Activated naive CD4-positive, alpha-beta T cell treated with anti-CD3 and anti-CD28 coated beads for 36 hours (primary cell): Measurements from ENCODE around the gene LYPD8. TPM values are rescaled to one million over a fixed set of nuclear protein-coding genes. Genes with fewer than 3 reads are reported as not detected.

ENCODE experiments used
- CTCF ChIA-PET: fragments of 350-600 bp; sonication (Branson Sonifier 250); formaldehyde crosslinking; loops from one replicate; lab custom pipeline; 2021; ENCODE audit warnings: antibody characterized with exemption; lab: Charles Lee
- DNase-seq: peaks from one replicate; pipeline ENCODE4 v3.0.0-alpha.2; 2020
- H3K27ac Mint-ChIP-seq: one replicate; pipeline ENCODE4 v1.8.0; 2021; ENCODE audit warnings: mild to moderate bottlenecking, mixed read lengths
- H3K27me3 Mint-ChIP-seq: one replicate; pipeline ENCODE4 v1.8.0; 2021; ENCODE audit warnings: low read depth, mixed read lengths
- H3K36me3 Mint-ChIP-seq: one replicate; pipeline ENCODE4 v1.8.0; 2021; ENCODE audit warnings: low read depth, mixed read lengths
- H3K4me1 Mint-ChIP-seq: one replicate; pipeline ENCODE4 v1.8.0; 2021; ENCODE audit warnings: low read depth, mixed read lengths
- H3K4me3 Mint-ChIP-seq: one replicate; pipeline ENCODE4 v1.8.0; 2021; ENCODE audit warnings: mild to moderate bottlenecking, moderate library complexity, mixed read lengths
- H3K9me3 Mint-ChIP-seq: one replicate; pipeline ENCODE4 v1.8.0; 2021; ENCODE audit warnings: mixed read lengths
- intact Hi-C: fragments of 100-400 bp; cut with micrococcal nuclease; formaldehyde crosslinking; loops from one replicate; pipeline ENCODE4 v1.15.1; 2023
- total RNA-seq, 2 experiments: library from RNA; stranded (reverse); gene quantifications; one replicate each; pipeline ENCODE4 v1.2.3, GENCODE V29; 2021

The LYPD8 gene
- total RNA-seq, 2 experiments from 2014 or later, result not detected

DNA sequence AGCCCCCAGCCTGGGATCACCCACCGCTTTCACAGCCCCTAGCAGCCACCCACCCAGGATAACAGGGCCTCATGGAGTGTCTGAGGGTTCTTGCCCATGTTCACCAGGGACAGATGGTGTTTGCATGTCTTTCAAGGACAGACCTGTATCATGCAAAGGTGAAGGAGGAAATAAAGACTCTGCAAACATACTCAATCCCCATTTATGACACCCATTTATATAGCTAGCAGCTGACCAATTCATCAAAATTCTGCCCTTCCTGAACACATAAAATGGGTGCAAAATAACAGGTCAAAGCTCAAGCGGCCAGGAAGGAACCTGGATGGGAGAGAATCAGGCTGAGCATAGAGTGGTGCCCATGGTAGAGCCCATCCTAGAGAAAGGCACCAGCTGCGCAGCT is 32.8 kb upstream of the LYPD8 start:
- H3K9me3 Mint-ChIP-seq, result no peaks in the 10 kb centered on the region
- DNase-seq, result no peak
- peaks cover 2% of the 10 kb centered on the region for H3K27me3 Mint-ChIP-seq
- intact Hi-C loops, result no loop called here
- H3K4me3 Mint-ChIP-seq, result no peak overlapping the region
- H3K27ac Mint-ChIP-seq, result no peak overlapping the region
- no peaks in the 10 kb centered on the region for H3K4me1 Mint-ChIP-seq
- CTCF ChIA-PET, result no interaction called here
- no peaks in the 10 kb centered on the region for H3K36me3 Mint-ChIP-seq

DNA sequence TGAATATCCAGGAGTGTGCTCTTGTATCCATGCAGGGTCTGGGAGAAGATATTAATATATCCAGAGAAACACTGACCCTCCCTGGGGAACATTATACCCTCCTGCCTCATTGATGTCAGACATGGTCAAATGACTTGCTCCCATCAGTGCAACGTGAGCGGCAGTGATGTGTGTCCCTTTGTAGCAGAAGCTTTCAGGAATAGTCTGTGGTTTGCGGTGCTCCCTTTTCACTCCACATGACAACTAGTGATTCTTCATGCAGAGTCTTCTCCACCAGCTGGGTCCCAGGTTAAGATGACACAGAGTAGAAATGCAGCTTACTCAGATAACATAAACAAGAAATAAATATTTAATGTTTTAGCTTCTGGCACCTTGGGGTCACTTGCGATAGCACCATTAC is 31.9 kb upstream of the LYPD8 start:
- H3K27me3 Mint-ChIP-seq, result peaks cover 5% of the 10 kb centered on the region
- H3K4me1 Mint-ChIP-seq, result no peaks in the 10 kb centered on the region
- CTCF ChIA-PET, result interaction anchor here (0.8 to 1.8 kb wide), 2 partner anchors 8 to 20 kb away, joined by 3 to 6 read pairs; no protein-coding TSS in a partner anchor
- no peak overlapping the region for H3K27ac Mint-ChIP-seq
- H3K9me3 Mint-ChIP-seq, result no peaks in the 10 kb centered on the region
- H3K4me3 Mint-ChIP-seq, result no peak overlapping the region
- no peaks in the 10 kb centered on the region for H3K36me3 Mint-ChIP-seq
- intact Hi-C loops, result loop anchor here (2.0 kb wide), 1 partner anchor 39 kb away; no protein-coding TSS in a partner anchor
- DNase-seq, result no peak

DNA sequence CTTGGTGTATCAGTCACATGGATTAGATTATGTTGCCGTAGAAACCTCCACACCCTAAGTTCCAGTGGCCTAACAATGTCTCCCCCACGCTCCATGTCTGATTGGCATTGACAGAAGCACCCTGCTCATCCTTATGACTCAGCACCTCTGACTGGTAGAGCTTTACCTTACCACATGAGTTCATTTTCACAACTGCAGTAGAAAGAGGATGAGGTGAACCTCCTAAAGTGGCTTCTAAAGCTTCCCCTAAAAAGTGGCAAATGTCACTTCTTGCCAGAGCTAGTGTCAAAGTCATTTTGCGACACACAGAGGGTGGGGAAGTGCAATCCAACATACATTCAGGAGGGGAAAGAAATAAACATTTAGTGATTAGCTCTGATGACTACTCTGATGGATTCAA is 30.6 kb upstream of the LYPD8 start:
- Mint-ChIP-seq H3K4me3 (no peak overlapping the region), H3K36me3 (no peaks in the 10 kb centered on the region), H3K27ac (no peak overlapping the region), H3K9me3 (no peaks in the 10 kb centered on the region), H3K4me1 (no peaks in the 10 kb centered on the region), H3K27me3 (peaks cover 8% of the 10 kb centered on the region)
- DNase-seq, result no peak
- intact Hi-C loops, result loop anchor here (2.0 kb wide), 1 partner anchor 41 kb away; no protein-coding TSS in a partner anchor
- CTCF ChIA-PET, result interaction anchor here (1.2 to 1.8 kb wide), 3 partner anchors 20 to 104 kb away, joined by 3 to 6 read pairs (median 3); no protein-coding TSS in a partner anchor

DNA sequence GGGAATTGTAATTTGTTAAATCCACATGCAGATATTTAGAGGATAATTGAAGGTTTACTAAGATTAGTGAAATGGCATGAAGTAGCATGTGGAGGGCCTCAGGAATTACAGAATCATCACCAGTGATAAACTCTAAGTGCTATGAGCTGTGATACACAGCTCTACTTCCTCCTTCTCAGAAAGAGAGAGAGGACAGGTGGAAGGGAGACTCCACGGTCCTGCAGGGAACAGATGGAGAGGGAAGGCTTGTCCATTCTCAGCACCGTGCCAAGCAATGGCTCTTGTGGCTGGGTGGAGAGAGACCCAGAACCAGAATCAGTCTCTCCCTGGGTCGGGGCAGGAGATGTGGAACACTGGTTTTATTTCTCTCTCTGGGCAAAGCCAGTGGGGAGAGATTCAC is 27.8 kb upstream of the LYPD8 start:
- no peak for DNase-seq
- Mint-ChIP-seq H3K4me1 (no peaks in the 10 kb centered on the region), H3K27me3 (peaks cover 8% of the 10 kb centered on the region), H3K9me3 (no peaks in the 10 kb centered on the region), H3K36me3 (no peaks in the 10 kb centered on the region), H3K4me3 (no peak overlapping the region), H3K27ac (no peak overlapping the region)
- CTCF ChIA-PET, result no interaction called here
- intact Hi-C loops, result no loop called here

DNA sequence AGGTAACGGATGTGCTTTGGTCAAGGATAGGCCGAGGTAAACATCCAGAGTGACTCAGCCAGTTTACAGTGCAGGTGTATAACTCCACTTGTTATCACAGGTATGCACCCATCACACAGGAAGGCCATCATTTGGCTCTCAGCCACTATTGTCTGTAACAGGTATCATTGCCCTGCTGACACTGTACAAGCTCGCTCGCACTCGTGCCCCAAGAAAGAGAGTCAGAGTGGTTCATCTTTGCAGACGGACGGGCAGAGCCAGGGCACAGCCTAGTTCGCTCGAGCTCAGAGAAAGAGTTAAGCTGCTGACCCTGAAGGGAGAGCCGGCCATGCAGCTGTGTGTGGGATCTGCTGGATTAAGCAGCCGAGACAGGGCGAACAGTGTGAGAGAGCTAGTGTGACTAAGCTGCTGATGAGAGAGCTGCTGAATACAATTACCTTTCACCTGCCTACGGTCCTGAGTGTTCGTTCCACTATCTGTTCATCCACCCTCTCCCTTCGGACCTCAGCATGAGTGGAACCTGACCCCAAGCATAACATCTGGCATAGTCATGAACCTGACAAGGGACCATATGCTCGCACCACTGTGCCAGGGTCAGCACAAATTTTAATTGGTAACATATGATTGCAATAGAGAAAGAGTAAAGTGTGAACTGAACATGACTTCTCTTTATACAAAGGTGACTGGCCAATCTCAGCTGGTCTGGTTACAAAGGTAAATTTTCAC is 27.0 kb upstream of the LYPD8 start:
- H3K4me3 Mint-ChIP-seq, result no peak overlapping the region
- H3K9me3 Mint-ChIP-seq, result no peaks in the 10 kb centered on the region

DNA sequence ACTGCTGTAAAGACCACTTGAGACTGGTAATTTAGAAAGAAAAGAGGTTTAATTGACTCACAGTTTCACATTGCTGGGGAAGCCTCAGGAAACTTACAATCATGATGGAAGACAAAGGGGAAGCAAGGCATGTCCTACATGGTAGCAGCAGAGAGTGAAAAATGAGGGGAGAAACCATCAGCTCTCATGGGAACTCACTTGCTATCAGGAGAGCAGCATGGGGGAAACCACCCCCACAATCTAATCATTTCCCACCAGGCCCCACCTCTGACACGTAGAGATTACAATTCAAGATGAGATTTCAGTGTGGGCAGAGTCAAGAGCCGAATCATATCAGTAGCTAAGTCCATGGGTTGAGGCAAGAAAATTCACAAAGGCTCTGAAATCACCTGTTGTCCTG is 23.8 kb upstream of the LYPD8 start:
- intact Hi-C loops, result no loop called here
- no peaks in the 10 kb centered on the region for H3K4me1 Mint-ChIP-seq
- peaks cover 8% of the 10 kb centered on the region for H3K27me3 Mint-ChIP-seq
- CTCF ChIA-PET, result no interaction called here
- no peaks in the 10 kb centered on the region for H3K36me3 Mint-ChIP-seq
- H3K9me3 Mint-ChIP-seq, result peaks cover 6% of the 10 kb centered on the region
- no peak overlapping the region for H3K4me3 Mint-ChIP-seq
- no peak for DNase-seq
- no peak overlapping the region for H3K27ac Mint-ChIP-seq

More for the DNA sequence above, 27.0 kb upstream of the LYPD8 start:
- H3K27me3 Mint-ChIP-seq, result peaks cover 8% of the 10 kb centered on the region
- no peaks in the 10 kb centered on the region for H3K36me3 Mint-ChIP-seq
- CTCF ChIA-PET, result no interaction called here
- no peak for DNase-seq
- intact Hi-C loops, result no loop called here
- H3K27ac Mint-ChIP-seq, result no peak overlapping the region
- no peaks in the 10 kb centered on the region for H3K4me1 Mint-ChIP-seq

DNA sequence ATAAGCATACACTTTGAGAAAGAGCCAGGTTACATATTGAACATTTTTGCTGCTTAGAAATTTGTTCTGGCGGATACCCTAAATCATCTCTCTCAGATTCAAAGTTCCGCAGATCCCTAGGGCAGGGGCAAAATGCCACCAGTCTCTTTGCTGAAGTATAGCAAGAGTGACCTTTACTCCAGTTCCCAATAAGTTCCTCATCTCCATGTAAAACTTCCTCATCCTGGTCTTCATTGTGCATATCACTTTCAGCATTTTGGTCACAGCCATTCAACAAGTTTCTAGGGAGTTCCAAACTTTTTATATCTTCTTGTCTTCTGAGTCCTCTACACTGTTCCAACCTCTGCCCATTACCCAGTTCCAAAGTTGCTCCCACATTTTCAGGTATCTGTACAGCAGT is 23.3 kb upstream of the LYPD8 start:
- intact Hi-C loops, result no loop called here
- no peaks in the 10 kb centered on the region for H3K36me3 Mint-ChIP-seq
- CTCF ChIA-PET, result no interaction called here
- peaks cover 6% of the 10 kb centered on the region for H3K9me3 Mint-ChIP-seq
- DNase-seq, result no peak
- H3K4me1 Mint-ChIP-seq, result no peaks in the 10 kb centered on the region
- no peak overlapping the region for H3K4me3 Mint-ChIP-seq
- H3K27ac Mint-ChIP-seq, result no peak overlapping the region
- peaks cover 8% of the 10 kb centered on the region for H3K27me3 Mint-ChIP-seq

DNA sequence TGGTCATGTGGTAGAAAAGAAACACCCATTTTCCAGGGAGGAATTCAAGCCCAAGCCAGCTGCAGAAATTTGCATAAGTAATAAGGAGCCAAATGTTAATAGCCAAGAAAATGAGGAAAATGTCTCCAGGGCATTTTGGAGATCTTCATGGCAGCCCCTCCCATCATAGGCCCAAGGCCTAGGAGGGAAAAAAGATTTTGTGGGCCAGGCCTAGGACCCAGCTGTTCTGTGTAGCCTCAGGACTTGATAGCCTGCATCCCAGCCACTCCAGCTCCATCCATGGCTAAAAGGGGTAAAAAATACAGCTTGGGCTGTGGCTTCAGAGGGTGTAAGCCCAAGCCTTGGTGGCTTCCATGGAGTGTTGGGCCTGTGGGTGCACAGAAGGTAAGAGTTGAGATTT is 21.4 kb upstream of the LYPD8 start:
- peaks cover 4% of the 10 kb centered on the region for H3K4me1 Mint-ChIP-seq
- H3K36me3 Mint-ChIP-seq, result no peaks in the 10 kb centered on the region
- CTCF ChIA-PET, result no interaction called here
- peaks cover 6% of the 10 kb centered on the region for H3K9me3 Mint-ChIP-seq
- no peak overlapping the region for H3K27ac Mint-ChIP-seq
- intact Hi-C loops, result no loop called here
- no peak overlapping the region for H3K4me3 Mint-ChIP-seq
- peaks cover 4% of the 10 kb centered on the region for H3K27me3 Mint-ChIP-seq
- DNase-seq, result no peak

DNA sequence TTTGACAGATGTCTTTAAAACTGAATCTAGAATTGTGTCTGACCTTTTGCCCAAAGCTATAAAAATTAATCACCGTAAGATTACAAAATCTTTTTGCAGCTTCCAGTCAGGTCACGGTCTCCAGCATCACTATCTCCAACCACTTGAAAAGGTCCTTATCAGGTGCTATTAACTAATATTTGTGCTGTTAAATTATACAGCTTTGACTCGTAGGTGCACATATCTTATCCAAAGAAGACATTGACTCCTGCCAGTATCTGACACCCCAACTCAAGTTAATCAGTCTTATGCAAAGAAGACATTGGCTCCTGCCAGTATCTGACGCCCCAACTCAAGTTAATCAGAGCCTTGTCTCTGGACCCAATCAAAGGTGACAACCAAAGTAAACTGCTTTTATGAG is 19.9 kb upstream of the LYPD8 start:
- H3K9me3 Mint-ChIP-seq, result peaks cover 6% of the 10 kb centered on the region
- CTCF ChIA-PET, result no interaction called here
- no peak overlapping the region for H3K27ac Mint-ChIP-seq
- intact Hi-C loops, result no loop called here
- H3K4me3 Mint-ChIP-seq, result no peak overlapping the region
- H3K36me3 Mint-ChIP-seq, result no peaks in the 10 kb centered on the region
- H3K4me1 Mint-ChIP-seq, result peaks cover 4% of the 10 kb centered on the region
- peaks cover 6% of the 10 kb centered on the region for H3K27me3 Mint-ChIP-seq
- no peak for DNase-seq

DNA sequence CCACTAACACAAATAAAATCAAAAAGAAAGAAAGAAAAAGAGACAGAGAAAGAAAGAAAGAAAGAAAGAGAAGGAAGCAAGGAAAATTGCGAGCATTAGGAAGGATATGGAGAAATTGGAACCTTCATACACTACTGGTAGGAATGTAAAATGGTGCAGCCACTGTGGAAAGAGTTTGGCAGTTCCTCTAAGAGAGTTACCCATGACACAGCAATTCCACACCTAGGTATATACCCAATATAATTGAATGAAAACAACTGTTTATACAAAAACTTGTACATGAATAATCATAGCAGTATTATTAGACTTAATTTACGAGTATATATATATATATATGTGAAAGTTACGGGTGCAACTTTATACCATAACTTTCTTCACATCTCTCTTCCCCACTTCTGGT is 4.1 kb upstream of the LYPD8 start:
- H3K4me3 Mint-ChIP-seq, result no peak overlapping the region
- intact Hi-C loops, result no loop called here
- H3K9me3 Mint-ChIP-seq, result peaks cover 4% of the 10 kb centered on the region
- no peaks in the 10 kb centered on the region for H3K4me1 Mint-ChIP-seq
- H3K27ac Mint-ChIP-seq, result no peak overlapping the region
- CTCF ChIA-PET, result interaction anchor here (1.0 kb wide), 1 partner anchor 24 kb away, joined by 3 read pairs; no protein-coding TSS in a partner anchor
- peaks cover 2% of the 10 kb centered on the region for H3K36me3 Mint-ChIP-seq
- no peak for DNase-seq
- peaks cover 7% of the 10 kb centered on the region for H3K27me3 Mint-ChIP-seq

DNA sequence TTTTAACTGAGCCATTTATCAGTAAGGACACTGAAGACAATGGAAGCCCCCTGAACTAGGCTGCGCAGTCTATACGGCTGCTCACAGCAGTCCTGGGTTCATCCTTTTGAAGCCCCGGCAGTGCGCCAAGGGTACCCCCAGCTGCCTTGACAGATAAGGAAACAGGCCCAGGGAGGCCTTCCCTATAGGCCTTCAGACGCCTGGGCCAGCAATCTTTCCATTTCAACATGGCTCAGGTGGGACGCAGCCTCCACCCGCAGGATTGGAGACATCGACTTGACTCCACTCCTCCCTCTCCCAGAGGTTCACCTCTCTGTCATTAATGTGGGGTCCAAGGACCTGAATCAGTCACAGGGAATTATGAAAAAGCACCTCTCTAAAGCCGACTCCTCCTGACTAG is 2.8 kb upstream of the LYPD8 start:
- intact Hi-C loops, result no loop called here
- no peak for DNase-seq
- Mint-ChIP-seq H3K36me3 (no peaks in the 10 kb centered on the region), H3K27ac (no peak overlapping the region), H3K9me3 (peaks cover 4% of the 10 kb centered on the region), H3K27me3 (peaks cover 7% of the 10 kb centered on the region), H3K4me1 (no peaks in the 10 kb centered on the region), H3K4me3 (no peak overlapping the region)
- CTCF ChIA-PET, result interaction anchor here (1.0 kb wide), 1 partner anchor 23 kb away, joined by 3 read pairs; no protein-coding TSS in a partner anchor

DNA sequence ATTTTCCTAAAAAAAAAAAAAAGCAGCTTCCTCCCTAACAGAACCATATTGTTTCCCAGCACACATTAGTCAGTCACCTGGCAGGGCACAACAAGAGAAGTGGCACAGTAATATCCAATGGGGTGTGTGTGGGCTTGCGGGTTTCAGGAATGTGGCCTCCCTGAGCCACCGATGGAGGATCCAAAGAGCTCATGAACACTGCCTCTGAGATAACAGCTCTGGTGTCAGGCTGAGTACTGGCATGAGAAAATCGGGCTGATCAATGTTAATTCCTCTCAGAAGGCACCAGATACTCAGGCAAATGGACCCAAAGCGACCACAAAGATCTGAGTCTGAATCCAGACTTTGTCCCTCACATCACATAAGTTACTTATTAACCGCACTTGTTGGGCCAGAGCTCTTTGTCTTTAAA is 2.2 kb upstream of the LYPD8 start:
- Mint-ChIP-seq H3K4me1 (no peaks in the 10 kb centered on the region), H3K9me3 (peaks cover 4% of the 10 kb centered on the region), H3K27ac (no peak overlapping the region), H3K36me3 (no peaks in the 10 kb centered on the region), H3K4me3 (no peak overlapping the region), H3K27me3 (peaks cover 7% of the 10 kb centered on the region)
- intact Hi-C loops, result no loop called here
- CTCF ChIA-PET, result interaction anchor here (0.6 kb wide), 1 partner anchor 172 kb away, joined by 4 read pairs; no protein-coding TSS in a partner anchor
- DNase-seq, result no peak

DNA sequence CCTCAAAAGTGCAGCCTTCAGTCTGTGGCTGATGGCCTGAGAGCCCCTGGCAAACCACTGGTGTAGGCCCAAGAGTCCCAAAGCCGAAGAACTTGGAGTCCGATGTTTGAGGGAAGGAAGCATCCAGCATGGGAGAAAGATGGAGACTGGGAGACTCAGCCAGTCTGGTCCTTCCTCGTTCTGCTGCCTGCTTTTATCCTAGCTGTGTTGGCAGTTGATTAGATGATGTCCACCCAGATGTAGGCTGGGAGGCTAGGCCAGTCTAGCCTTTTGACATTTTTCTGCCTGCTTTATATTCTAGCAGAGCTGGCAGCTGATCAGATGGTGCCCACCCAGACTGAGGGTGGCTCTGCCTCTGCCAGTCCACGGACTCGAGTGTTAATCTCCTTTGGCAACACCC is 1.1 kb upstream of the LYPD8 start:
- CTCF ChIA-PET, result no interaction called here
- peaks cover 4% of the 10 kb centered on the region for H3K9me3 Mint-ChIP-seq
- no peak overlapping the region for H3K27ac Mint-ChIP-seq
- DNase-seq, result no peak
- peaks cover 4% of the 10 kb centered on the region for H3K4me1 Mint-ChIP-seq
- no peaks in the 10 kb centered on the region for H3K36me3 Mint-ChIP-seq
- intact Hi-C loops, result no loop called here
- H3K27me3 Mint-ChIP-seq, result peaks cover 7% of the 10 kb centered on the region
- H3K4me3 Mint-ChIP-seq, result no peak overlapping the region
